Measurements from ENCODE around the gene QKI. TPM values are rescaled to one million over a fixed set of nuclear protein-coding genes. Genes with fewer than 3 reads are reported as not detected.

Gene QKI
- total RNA-seq, 2 donors from 2014 or later = 63.0 to 316 TPM

DNA sequence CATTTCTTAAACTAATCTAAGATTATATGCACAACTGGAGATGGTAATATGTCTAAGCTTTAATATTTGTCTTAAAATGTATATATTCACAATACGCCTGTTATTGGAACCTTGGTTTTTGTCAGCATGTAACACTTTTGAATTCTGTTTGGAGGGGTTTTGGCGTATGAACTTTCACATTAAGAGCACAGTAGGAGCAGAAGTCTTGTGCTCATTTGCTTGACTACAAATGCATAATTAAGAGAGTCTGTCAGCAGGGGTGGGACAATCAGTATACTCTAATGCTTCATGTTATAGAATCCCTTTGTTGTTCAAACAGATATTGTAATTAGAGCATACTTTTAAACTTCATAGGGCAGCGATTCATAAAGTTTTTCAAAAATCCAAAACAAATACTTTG is 112.8 kb downstream of the QKI start:
- Histone ChIP-seq H3K9me3 (no peaks in the 10 kb centered on the region), H3K4me1 (replicated peaks) (no peaks in the 10 kb centered on the region), H3K4me3 (no peak overlapping the region), H3K27ac (no peak overlapping the region), H3K27me3 (replicated peaks; ENCODE audit: insufficient read depth) (no peaks in the 10 kb centered on the region), H3K36me3 (no peaks in the 10 kb centered on the region)
- no peak for TF ChIP-seq POLR2AphosphoS5 (IDR thresholded peaks at IDR 0.05)
- DNase-seq (ENCODE audit: low spot score) = no peak
- intact Hi-C loops (cut with DNase I) = no loop called here
- 95% methylated on average over 3 of the region's 3 CpGs for WGBS

DNA sequence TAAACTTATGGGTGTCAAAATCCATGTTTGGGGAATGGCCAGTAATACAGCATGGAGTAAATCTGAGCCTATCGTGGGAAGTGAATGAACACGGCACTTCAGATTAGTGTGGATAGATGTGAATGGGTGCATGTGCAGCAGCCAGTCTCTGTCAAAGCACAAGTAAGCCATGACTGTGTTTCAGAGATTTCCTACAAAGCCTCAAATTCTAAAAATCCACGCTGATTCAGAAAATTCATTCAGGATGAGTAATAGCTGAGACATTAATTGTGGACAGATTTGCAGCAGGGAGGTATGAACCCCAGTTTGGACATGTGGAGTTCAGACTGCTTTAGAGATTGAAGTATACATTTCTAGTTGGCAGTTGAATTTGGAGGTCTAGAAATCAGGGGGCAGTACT is 115.1 kb downstream of the QKI start:
- H3K4me3 ChIP-seq = no peak overlapping the region
- TF ChIP-seq, protein P1, sequence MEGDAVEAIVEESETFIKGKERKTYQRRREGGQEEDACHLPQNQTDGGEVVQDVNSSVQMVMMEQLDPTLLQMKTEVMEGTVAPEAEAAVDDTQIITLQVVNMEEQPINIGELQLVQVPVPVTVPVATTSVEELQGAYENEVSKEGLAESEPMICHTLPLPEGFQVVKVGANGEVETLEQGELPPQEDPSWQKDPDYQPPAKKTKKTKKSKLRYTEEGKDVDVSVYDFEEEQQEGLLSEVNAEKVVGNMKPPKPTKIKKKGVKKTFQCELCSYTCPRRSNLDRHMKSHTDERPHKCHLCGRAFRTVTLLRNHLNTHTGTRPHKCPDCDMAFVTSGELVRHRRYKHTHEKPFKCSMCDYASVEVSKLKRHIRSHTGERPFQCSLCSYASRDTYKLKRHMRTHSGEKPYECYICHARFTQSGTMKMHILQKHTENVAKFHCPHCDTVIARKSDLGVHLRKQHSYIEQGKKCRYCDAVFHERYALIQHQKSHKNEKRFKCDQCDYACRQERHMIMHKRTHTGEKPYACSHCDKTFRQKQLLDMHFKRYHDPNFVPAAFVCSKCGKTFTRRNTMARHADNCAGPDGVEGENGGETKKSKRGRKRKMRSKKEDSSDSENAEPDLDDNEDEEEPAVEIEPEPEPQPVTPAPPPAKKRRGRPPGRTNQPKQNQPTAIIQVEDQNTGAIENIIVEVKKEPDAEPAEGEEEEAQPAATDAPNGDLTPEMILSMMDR (IDR thresholded peaks at IDR 0.05) = no peak
- no peak for TF ChIP-seq POLR2A (IDR thresholded peaks at IDR 0.05)
- TF ChIP-seq POLR2AphosphoS5 (IDR thresholded peaks at IDR 0.05) = no peak
- H3K27me3 ChIP-seq (replicated peaks; ENCODE audit: insufficient read depth) = no peaks in the 10 kb centered on the region
- H3K27ac ChIP-seq = no peak overlapping the region
- DNase-seq (ENCODE audit: low spot score) = no peak
- WGBS = 59% methylated on average over 3 of the region's 3 CpGs
- no peaks in the 10 kb centered on the region for H3K4me1 ChIP-seq (replicated peaks)
- intact Hi-C loops (cut with DNase I) = no loop called here
- no peaks in the 10 kb centered on the region for H3K36me3 ChIP-seq
- H3K9me3 ChIP-seq = no peaks in the 10 kb centered on the region

DNA sequence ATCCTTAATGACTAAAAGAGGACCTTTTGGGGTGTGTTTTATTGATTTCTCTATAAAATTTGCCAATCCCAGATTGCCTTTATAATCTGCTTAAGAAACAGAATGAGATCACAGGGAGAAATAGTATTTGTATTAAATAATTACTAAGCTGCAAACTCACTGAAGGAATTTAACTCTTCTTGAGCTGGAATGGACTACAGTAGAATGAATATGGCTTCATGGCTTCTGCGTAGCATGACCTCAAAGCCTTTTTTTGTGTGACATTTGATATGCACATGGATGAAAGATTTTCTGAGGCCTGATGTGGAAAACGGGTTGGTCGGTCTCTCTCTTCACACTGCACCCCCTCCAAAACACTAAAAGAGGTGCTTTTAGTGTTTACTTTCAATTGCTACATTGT is 115.9 kb downstream of the QKI start:
- intact Hi-C loops (cut with DNase I) = no loop called here
- TF ChIP-seq POLR2A (IDR thresholded peaks at IDR 0.05) (no peak), POLR2AphosphoS5 (IDR thresholded peaks at IDR 0.05) (no peak)
- TF ChIP-seq, protein P1 (IDR thresholded peaks at IDR 0.05) = no peak
- 81% methylated on average over 3 of the region's 3 CpGs for WGBS
- no peaks in the 10 kb centered on the region for H3K9me3 ChIP-seq
- no peak for DNase-seq (ENCODE audit: low spot score)
- H3K4me1 ChIP-seq (replicated peaks) = no peaks in the 10 kb centered on the region
- H3K4me3 ChIP-seq = no peak overlapping the region
- no peak overlapping the region for H3K27ac ChIP-seq
- no peaks in the 10 kb centered on the region for H3K36me3 ChIP-seq
- no peaks in the 10 kb centered on the region for H3K27me3 ChIP-seq (replicated peaks; ENCODE audit: insufficient read depth)

DNA sequence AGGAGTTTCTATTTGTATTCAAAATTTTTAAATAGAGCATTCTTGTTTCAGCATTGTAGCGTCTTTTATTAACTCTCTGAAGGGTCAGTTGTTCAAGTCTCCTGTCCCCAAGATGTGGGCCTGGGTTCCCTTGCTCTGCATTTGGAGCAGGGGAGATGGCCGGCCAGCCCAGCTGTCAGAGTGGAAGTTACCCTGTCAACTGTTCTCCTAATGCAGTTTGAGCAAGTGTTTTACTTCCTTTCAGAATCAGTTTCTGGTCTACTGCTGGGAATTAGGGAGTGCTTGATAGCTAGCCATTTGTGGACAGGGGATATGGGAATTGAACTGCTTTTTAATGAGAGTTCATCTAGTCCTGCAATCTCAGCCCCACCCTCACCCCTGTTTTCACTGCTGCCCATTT is 116.6 kb downstream of the QKI start:
- H3K4me1 ChIP-seq (replicated peaks) = no peaks in the 10 kb centered on the region
- no peak overlapping the region for H3K4me3 ChIP-seq
- H3K27ac ChIP-seq = no peak overlapping the region
- DNase-seq (ENCODE audit: low spot score) = no peak
- H3K9me3 ChIP-seq = no peaks in the 10 kb centered on the region
- 76% methylated on average over 2 of the region's 2 CpGs for WGBS
- no peak for TF ChIP-seq POLR2A (IDR thresholded peaks at IDR 0.05)
- TF ChIP-seq, protein P1 (IDR thresholded peaks at IDR 0.05) = no peak
- TF ChIP-seq POLR2AphosphoS5 (IDR thresholded peaks at IDR 0.05) = no peak
- H3K36me3 ChIP-seq = no peaks in the 10 kb centered on the region
- intact Hi-C loops (cut with DNase I) = no loop called here
- no peaks in the 10 kb centered on the region for H3K27me3 ChIP-seq (replicated peaks; ENCODE audit: insufficient read depth)

DNA sequence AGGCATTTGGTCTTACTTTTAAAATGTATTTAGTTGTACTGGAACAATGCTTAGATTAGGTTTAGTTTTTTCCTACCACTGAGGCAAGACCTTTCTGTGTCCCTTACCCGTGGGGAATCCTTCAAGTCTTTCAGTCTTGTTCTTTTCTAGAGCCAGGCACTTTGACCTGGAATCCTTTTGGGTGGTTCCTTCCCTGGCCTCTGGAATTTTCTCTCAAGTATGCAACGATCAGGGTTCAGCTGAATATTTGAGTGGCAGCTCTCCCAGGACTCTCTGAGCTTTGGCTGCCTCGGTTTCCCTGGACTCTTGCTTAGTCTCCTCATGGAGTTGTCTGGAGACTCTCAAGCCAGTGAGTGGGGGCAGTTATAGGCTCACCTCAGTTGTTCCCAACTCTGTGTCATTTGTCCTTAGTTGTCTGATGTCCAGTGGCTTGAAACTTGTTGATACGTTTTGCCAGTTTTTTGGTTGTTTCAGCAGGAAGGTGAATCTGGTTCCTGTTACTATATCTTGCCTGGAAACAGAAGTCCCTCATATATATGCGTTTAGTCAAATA is 118.1 kb downstream of the QKI start:
- no peak overlapping the region for H3K4me3 ChIP-seq
- H3K4me1 ChIP-seq (replicated peaks) = no peaks in the 10 kb centered on the region
- no peak for DNase-seq (ENCODE audit: low spot score)
- H3K27ac ChIP-seq = no peak overlapping the region
- 71% methylated on average over 5 of the region's 5 CpGs for WGBS
- no peaks in the 10 kb centered on the region for H3K9me3 ChIP-seq
- H3K36me3 ChIP-seq = no peaks in the 10 kb centered on the region
- TF ChIP-seq POLR2AphosphoS5 (IDR thresholded peaks at IDR 0.05) = no peak
- no peak for TF ChIP-seq POLR2A (IDR thresholded peaks at IDR 0.05)
- TF ChIP-seq, protein P1 (IDR thresholded peaks at IDR 0.05) = no peak
- intact Hi-C loops (cut with DNase I) = no loop called here
- H3K27me3 ChIP-seq (replicated peaks; ENCODE audit: insufficient read depth) = no peaks in the 10 kb centered on the region

Data from prostate gland (tissue), 2 donors.